Posterior vena cava (tissue), 2 donors: ENCODE data around the gene ATP2A2. TPM values are rescaled to one million over a fixed set of nuclear protein-coding genes. Genes with fewer than 3 reads are reported as not detected.
"Not testable (repeated sequence)": the region's sequence is repeated elsewhere in the genome, so short reads cannot be mapped to it uniquely, and the experiment has no call there.

Experiments used
- DNase-seq: peaks from one replicate; pipeline ENCODE4 v3.0.0-alpha.2; 2020; ENCODE audit warnings: low spot score
- intact Hi-C, 2 donors: fragments of 100-400 bp; cut with DNase I; formaldehyde crosslinking; loops; one replicate each; pipeline versions ENCODE4 v1.14.1 to v1.14.2; 2022 to 2023
- total RNA-seq, 2 donors: library from RNA; stranded (reverse); fragmentation: NEBNext Ultra II Directional; extraction: Animal tissue kit (Norgen Biotek cat#: 25700); gene quantifications; one replicate each; pipeline ENCODE4 v1.2.1, GENCODE V29; 2021
- donor health status: DM: yes; HTN: yes; CAD: no.
- donor health status: DM: yes; HTN: yes; CAD: no.

Gene ATP2A2
- total RNA-seq, 2 donors from 2014 or later, result 222 to 263 TPM

DNA sequence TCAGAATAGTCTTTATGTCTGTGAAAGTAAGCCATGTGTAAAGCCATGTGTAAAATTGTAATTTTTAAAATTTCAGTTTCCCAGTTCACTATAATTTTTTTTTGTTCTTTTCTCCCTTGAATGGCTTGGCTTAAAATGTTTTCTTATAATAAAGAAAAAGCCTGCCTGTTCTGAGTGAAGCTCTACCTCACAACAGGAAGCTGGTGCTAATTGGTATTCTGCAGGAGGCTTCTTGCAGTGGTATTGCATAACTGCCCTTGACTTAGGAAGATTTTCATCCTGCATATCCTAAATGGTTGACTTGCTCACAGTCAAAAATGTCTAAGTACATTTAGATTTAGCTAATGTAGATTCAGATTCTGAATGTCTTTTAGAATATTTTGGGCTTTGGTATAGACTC is 49.5 kb downstream of the ATP2A2 start:
- no peak for DNase-seq
- intact Hi-C loops, result loop anchor here in 1 of 2 donors (10.0 kb wide), 1 partner anchor 196 kb away; no protein-coding TSS in a partner anchor

DNA sequence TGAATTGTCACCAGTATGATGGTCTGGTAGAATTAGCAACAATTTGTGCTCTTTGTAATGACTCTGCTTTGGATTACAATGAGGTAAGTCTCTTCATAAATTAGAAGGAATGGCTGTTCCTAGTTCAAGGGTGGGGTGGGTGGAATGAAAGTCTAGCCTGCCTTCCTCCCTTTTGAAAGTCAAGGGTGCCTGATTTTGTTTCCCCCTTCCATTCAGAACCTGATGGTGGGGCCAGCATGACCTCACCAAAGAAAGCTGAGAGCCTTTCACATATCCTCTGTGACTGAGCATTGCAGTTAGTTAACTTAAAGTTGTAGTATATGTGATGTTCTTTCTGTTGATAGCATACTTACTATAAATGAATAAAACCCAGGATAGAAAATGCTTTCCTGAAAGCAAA is 52.2 kb downstream of the ATP2A2 start:
- intact Hi-C loops, result loop anchor here in 1 of 2 donors (10.0 kb wide), 1 partner anchor 198 kb away; no protein-coding TSS in a partner anchor
- DNase-seq, result no peak

DNA sequence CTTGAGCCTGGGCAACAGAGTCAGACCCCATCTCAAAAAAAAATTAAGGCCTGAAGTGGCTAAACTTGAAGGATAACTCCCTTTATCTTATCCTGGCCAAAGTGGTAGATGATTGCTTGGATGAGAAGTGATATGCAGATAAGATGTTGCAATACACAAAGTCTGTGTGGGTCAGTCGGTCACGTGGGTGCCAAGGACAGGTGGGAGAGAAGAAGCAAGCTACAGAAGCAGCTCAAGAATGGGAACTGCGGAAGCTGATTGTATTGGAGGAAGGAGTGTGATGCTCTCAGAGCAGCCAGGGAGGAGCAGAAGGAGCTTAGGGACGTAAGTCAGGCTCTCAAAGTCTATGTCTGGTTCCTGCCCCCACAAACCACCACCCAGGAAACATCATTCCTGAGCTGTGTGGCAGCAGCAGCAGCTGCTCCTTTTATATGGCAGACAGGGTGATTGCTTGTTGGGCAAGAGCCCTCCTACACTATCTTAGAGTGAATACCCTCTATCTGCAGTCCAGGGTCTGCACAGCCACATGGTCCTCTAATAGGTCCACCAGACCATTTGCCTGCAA is 54.5 kb downstream of the ATP2A2 start:
- DNase-seq, result no peak
- intact Hi-C loops, result loop anchor here in 1 of 2 donors (10.0 kb wide), 1 partner anchor 201 kb away; no protein-coding TSS in a partner anchor

DNA sequence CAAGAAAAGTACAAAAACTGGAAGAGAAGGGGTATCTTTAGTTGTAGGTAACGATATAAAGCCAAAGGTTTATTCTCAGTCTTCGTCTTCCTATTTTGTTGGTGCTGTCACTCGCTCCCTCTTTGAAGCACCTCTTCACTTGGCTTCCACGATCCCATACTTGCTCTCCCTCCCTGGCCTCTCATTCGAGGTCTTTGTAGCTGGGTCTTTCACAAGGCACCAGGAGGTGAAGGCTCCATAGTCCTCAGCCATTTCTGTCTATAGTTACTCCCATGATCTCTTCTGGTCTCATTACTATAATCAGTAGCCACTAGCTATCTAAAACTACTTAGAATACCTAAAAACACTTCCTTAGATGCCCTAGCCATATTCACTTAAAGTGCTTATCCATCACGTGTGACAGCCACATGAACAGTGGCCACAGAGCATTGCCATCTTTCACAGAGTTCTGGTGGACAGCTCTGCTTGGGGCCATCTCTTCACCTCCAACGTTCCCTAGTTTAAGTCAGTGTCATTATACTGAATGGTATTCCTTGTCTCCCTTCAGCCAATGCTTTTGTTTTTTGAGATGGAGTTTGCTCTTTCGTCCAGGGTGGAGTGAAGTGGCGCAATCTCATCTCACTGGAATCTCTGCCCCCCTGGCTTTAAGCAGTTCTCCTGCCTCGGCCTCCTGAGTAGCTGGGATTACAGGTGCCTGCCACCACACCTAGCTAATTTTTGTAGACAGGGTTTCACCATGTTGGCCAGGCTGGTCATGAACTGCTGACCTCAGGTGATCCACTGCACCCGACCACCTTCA is 57.1 kb downstream of the ATP2A2 start:
- no peak for DNase-seq
- intact Hi-C loops, result loop anchor here in 1 of 2 donors (10.0 kb wide), 1 partner anchor 203 kb away; no protein-coding TSS in a partner anchor

DNA sequence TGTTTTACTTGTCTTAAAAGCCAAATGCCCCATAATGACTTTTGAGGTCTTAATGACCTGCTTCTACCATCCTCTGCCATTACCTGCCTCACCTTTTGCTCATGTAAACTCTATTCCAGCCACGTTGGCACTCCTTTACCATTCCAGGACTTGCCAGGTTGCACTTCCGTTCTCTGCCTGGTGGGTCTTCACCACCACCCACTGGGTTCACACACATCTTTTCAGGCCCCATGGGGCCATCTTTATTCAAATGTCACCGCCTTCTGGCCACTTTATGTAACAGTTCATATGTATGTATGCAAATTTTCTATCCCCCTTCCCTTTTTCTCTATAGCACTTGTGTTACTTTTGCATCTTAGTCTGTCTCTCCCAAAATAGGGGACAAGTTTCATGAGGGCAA is 57.7 kb downstream of the ATP2A2 start:
- no peak for DNase-seq
- intact Hi-C loops, result loop anchor here in 1 of 2 donors (10.0 kb wide), 1 partner anchor 204 kb away; no protein-coding TSS in a partner anchor

DNA sequence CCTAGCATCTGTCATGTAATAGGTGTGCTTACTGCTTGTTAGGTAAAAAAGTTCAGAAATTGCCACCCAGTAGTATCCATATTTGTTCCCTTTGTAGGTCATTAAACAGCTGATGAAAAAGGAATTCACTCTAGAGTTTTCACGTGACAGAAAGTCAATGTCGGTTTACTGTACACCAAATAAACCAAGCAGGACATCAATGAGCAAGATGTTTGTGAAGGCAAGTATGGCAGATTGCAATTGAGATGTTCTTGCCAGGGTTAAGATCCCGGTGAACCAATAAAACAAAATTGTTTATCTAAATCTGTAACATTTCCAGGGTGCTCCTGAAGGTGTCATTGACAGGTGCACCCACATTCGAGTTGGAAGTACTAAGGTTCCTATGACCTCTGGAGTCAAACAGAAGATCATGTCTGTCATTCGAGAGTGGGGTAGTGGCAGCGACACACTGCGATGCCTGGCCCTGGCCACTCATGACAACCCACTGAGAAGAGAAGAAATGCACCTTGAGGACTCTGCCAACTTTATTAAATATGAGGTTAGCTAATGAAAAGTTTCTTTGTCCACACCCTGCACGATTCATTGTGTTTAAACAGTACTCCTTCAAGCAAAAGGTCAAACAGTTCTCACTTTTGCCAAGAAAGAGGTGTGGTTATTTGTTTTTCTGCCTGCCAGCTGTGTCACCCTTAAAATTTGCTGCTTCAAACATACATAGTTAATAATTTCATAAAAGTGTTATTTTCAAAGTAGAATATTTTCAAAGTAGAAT is 58.3 kb downstream of the ATP2A2 start:
- intact Hi-C loops, result loop anchor here in 1 of 2 donors (10.0 kb wide), 1 partner anchor 205 kb away; no protein-coding TSS in a partner anchor
- no peak for DNase-seq

DNA sequence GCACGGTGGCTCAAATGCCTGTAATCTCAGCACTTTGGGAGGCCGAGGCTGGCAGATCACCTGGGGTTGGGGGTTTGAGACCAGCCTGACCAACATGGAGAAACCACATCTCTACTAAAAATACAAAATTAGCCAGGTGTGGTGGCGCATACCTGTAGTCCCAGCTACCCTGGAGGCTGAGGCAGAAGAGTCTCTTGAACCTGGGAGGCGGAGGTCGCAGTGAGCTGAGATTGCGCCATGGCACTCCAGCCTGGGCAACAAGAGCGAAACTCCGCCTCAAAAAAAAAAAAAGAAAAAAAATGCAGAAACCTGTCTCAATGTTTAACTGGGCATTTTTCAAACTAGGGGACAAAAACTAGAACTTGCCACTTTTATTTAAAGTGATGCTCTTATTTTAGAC is 59.2 kb downstream of the ATP2A2 start:
- DNase-seq, intact Hi-C loops: not testable (repeated sequence)

DNA sequence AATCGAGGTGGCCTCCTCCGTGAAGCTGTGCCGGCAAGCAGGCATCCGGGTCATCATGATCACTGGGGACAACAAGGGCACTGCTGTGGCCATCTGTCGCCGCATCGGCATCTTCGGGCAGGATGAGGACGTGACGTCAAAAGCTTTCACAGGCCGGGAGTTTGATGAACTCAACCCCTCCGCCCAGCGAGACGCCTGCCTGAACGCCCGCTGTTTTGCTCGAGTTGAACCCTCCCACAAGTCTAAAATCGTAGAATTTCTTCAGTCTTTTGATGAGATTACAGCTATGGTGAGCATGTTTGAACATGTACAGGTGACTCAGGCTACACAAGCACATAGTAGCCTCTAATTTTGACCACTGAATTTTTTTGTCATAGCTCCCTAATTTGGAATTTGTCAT is 59.7 kb downstream of the ATP2A2 start:
- intact Hi-C loops, result loop anchor here in 1 of 2 donors (1.0 kb wide), 1 partner anchor 31 kb away; no protein-coding TSS in a partner anchor
- no peak for DNase-seq

DNA sequence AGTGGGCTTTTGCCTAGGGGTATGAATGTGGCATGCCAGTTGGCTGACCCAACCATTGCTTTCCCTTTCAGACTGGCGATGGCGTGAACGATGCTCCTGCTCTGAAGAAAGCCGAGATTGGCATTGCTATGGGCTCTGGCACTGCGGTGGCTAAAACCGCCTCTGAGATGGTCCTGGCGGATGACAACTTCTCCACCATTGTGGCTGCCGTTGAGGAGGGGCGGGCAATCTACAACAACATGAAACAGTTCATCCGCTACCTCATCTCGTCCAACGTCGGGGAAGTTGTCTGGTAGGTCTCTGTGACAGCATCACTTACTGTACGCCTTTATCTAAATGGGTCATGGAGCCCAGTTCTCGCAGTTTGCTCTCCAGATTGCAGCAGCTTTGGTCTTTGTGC is 61.1 kb downstream of the ATP2A2 start:
- no peak for DNase-seq
- intact Hi-C loops, result no loop called here

DNA sequence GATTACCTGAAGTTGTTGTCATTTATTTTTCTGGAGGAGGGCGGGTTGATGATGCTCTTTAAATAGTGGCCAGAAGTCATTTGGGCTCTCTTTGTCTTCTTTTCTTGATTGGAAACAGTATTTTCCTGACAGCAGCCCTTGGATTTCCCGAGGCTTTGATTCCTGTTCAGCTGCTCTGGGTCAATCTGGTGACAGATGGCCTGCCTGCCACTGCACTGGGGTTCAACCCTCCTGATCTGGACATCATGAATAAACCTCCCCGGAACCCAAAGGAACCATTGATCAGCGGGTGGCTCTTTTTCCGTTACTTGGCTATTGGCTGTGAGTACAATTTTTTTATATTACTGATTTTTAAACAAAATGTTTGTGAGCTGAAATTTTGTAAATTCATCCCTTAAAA is 62.1 kb downstream of the ATP2A2 start:
- DNase-seq, result no peak

DNA sequence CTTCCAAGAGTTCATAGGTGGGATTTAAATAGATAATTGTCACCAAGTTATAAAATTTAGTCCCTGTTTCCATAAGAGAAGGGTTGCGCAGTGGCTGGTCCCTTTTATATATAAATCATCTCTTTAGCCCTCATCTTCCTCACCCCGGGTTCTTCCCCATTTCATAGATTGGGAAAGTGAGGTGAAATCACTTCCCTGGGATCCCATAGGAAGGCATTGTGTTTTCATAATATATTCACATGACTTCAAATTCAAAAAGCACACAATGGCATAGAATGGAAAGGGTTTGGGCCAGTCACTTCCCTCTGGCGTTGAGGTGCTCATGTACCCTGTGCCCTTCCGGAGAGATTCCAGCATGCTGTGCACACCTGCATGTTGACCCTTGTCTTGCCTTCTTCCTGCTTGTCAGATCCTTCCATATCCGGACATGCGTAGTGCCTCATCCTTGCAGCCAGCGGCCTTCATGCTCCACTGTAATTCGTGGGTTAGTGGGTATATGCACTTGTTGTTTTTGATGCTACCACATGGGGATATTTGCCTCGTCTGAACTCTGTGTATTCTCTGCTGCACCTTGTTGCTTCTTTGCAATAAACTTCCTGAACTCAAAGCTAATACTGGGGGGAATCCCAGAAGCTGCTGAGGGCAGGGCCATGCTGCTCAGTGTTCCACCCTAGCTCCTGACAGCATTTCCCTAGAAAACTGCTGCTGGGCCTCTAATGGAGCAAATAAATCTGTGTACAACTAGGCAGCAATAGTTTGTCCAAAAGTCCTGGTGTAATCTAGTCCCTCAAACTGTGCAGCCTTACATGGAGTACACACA is 62.9 kb downstream of the ATP2A2 start:
- intact Hi-C loops, result no loop called here
- DNase-seq, result no peak

More for the DNA sequence above, 62.1 kb downstream of the ATP2A2 start:
- intact Hi-C loops, result no loop called here

DNA sequence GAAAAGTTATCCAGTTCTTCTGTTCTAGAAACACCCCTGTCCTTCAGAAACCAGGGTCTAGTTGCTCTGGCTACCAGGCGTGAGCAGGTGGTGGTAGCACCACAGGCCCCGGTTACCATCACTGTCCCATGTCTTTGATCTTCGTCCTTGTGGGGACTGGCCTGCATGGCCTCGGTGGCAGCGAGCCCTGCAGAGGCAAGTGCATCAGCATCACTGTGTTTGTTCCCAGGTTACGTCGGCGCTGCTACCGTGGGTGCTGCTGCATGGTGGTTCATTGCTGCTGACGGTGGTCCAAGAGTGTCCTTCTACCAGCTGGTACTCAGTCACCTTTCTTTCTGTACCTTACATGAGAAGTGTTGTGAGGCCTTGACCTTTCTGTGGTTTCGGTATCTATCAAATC is 63.6 kb downstream of the ATP2A2 start:
- intact Hi-C loops, result no loop called here
- DNase-seq, result no peak

DNA sequence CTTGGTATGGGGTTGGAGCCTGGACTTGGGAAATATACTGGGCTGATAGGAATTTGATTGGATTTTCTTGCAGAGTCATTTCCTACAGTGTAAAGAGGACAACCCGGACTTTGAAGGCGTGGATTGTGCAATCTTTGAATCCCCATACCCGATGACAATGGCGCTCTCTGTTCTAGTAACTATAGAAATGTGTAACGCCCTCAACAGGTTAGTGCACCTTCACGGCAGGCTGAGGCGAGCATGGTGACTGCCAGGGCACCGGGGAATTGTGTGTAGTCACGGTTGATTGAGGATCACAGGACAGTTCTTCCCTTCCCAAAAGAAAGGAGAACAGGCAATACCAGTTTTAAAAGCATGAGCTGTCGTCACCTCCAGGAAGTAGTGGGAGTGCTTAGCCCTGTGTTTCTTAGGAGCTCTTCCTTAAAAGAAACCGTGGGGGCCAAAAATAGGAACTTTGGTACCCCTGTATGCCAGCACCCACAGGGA is 64.2 kb downstream of the ATP2A2 start:
- intact Hi-C loops, result no loop called here
- DNase-seq, result no peak

DNA sequence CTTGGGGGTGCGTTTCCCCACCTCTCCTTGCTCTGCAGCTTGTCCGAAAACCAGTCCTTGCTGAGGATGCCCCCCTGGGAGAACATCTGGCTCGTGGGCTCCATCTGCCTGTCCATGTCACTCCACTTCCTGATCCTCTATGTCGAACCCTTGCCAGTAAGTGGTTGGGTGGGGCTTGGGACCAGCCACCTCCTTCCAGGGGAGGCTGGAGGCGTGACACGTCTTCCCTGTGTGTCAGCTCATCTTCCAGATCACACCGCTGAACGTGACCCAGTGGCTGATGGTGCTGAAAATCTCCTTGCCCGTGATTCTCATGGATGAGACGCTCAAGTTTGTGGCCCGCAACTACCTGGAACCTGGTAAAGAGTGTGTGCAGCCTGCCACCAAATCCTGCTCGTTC is 64.9 kb downstream of the ATP2A2 start:
- intact Hi-C loops, result no loop called here
- no peak for DNase-seq

DNA sequence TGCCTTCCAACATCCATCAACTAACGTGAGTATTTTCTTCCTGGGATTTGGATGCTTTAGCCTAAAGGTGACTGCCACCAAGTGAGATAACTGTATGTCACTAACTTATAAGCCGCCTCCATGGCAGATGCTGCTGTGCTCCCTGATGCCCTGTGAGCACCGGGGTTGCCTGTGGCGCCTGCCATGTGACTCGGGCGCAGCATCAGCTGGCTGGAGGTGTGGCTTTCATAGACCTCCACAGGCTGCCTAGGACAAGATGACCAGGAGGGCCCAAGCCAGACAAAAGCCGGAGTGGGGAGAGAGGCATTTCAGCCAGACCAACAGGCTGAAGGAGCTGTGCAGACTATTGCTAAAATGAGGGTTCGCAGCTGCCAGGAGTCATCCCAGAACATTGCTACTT is 66.7 kb downstream of the ATP2A2 start:
- DNase-seq, result no peak
- intact Hi-C loops, result no loop called here

DNA sequence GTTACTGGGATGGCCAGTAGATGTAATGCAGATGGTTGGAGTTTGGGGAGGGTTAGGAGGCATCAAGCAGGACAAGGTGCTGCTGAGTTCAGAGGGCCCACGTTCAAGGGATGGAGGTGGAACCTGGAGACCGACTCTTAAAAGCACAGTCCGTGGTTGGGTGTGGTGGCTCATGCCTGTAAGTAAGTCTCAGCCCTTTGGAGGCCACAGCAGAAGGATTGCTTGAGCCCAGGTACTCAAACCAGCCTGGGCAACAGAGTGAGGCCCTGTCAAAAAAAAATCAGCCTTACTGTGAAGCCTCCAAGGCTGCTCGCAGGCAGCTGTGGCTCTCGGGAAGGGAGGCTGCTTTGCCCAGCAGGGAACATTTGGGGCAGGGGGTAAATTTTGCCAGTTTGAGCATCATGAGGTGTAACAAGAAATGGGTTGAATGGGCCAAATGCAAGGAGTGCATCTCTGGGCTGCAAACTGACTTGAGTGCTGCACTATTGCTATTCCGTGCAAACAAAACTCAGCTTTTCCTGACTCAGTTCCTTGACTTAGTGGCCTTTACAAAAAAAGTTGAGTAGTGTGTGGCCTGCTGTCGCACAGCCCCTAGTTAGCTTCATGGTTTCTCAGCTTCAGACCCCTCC is 67.5 kb downstream of the ATP2A2 start:
- intact Hi-C loops, result no loop called here
- no peak for DNase-seq

DNA sequence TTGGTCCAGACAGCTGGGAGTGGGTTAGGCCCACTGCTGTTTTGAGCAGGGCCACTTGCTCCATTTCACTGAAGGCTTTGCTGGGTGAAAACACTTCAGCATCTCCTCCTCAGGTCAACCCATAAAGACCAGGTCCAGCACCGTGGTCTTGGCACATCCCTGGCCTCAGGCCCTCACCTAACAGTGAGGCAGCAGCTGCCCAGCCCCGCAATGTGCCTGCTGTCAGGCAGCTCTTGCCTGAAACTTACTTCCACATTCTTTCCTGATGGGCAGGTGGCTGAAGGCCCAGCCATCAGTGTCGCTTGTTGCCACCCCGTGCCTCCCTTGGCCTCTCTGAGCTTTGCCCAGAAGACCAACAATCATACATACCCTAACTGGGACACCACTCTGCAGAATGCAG is 68.0 kb downstream of the ATP2A2 start:
- intact Hi-C loops, result no loop called here
- no peak for DNase-seq

DNA sequence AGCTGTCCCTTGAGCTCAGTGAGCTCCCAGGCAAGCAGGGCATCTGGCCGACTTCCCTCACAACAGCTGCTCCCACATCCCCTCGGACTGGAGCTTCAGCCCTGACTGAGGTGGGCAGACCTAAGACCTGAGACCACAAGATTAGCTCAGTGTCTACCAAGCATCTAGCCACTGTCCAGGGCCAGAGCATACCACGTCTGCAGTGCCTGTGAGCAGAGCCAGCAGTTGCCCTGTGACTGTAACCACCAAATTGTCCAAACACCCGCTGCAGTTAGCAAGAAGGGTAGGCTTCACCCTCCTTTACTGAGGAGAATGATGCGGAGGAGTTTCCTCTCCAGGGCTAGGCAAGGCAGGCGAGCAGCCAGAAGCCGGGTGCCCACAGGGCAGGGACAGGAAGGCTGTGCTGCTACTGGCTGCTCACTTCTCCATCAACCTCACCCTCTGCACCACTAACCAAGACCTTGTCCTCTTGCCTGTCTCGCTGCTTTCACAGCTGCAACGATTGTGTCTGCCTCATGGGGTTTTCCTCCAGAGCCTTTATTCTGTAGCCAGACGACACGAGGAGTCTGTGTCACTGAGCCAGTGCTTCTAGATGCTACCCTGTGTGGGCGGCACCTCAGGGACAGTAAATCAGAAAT is 68.6 kb downstream of the ATP2A2 start:
- no peak for DNase-seq
- intact Hi-C loops, result no loop called here
